ENCODE results near the gene RUFY2. TPM values are rescaled to one million over a fixed set of nuclear protein-coding genes. Genes with fewer than 3 reads are reported as not detected.

Gene RUFY2
- polyA plus RNA-seq, 1 donor from 2014 or later, result 7.5 TPM

DNA sequence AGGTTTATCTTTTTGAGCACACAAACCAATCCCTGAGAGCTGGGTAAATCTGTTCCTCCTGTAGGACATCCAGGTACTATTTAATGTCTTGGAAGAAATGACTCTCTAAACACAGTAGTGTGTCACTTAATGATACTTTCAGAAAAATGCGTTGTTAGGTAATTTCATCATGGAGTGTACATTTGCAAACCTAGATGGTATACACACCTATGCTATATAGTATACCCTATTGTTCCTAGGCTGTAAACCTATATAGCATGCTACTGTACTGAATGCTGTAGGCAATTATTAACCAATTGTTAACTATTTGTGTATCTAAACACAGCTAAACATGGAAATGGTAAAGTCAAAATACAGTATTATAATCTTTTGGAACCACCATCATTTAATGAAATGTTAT, 10.1 kb downstream of the RUFY2 start:
- H3K9me3 Mint-ChIP-seq, result no peaks in the 10 kb centered on the region
- H3K27me3 Mint-ChIP-seq, result no peaks in the 10 kb centered on the region
- H3K27ac Mint-ChIP-seq, result no peak overlapping the region
- H3K4me3 Mint-ChIP-seq, result no peak overlapping the region
- peaks cover 0 to 3% (median 0%) of the 10 kb centered on the region in 3 donors for H3K4me1 Mint-ChIP-seq
- peaks cover 2% of the 10 kb centered on the region for H3K36me3 Mint-ChIP-seq

DNA sequence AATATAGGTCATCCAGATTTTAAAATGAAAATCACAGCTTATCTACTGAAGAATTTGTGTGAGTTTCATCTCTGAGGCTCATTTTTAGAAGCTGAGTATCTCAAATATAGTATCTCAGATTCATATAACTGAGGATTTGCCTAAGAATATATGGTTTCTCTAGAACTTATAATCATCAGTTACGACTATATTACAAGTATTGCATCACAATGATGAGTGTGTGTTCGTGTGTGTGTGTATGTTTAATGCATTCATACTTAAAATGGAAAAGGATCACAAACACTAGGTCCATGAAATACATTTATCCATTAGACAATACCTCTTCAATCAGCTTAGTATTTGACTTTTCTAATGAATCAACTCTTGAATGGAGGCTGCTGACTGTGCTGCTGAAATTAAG, 21.3 kb downstream of the RUFY2 start:
- Mint-ChIP-seq H3K9me3 (no peaks in the 10 kb centered on the region), H3K27me3 (no peaks in the 10 kb centered on the region), H3K36me3 (peaks cover 8% of the 10 kb centered on the region), H3K4me1 (peaks cover 0 to 1% (median 0%) of the 10 kb centered on the region in 3 donors), H3K27ac (no peak overlapping the region), H3K4me3 (no peak overlapping the region)

- H3K36me3 Mint-ChIP-seq, result peaks cover 20% of the 10 kb centered on the region
- peaks cover 2 to 4% (median 2%) of the 10 kb centered on the region in 3 donors for H3K9me3 Mint-ChIP-seq
Observed at GRCh38 chr10:68371604-68372003, 35.5 kb downstream of the RUFY2 start.

DNA sequence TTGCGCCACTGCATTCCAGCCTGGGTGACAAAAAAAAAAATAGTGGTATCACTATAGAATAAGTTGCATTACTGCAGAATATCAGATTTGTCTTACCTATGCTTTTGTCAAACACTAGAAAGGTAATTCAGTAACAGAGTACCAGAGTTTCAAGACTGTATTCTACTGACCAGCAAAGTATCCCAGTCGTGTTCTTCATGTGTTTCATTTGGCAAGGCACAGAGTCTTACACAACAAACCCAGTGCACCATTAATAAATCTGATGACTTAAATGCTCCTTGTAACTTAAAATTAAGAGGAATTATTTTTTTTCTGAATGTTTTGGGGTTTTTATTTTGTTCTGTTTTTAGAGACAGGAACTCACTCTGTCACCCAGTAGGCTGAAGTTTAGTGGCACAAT, 40.0 kb downstream of the RUFY2 start:
- Mint-ChIP-seq H3K27me3 (no peaks in the 10 kb centered on the region), H3K9me3 (no peaks in the 10 kb centered on the region), H3K4me1 (peaks cover 1 to 5% (median 5%) of the 10 kb centered on the region in 3 donors), H3K36me3 (peaks cover 13% of the 10 kb centered on the region), H3K27ac (peak overlapping the region in 1 of 3 donors; percentile 43), H3K4me3 (no peak overlapping the region)

More at GRCh38 chr10:68371604-68372003, 35.5 kb downstream of the RUFY2 start:
- peak overlapping the region in 1 of 4 donors; percentile 52 for H3K4me3 Mint-ChIP-seq
- H3K27ac Mint-ChIP-seq, result no peak overlapping the region
- H3K27me3 Mint-ChIP-seq, result no peaks in the 10 kb centered on the region
- no peaks in the 10 kb centered on the region for H3K4me1 Mint-ChIP-seq

DNA sequence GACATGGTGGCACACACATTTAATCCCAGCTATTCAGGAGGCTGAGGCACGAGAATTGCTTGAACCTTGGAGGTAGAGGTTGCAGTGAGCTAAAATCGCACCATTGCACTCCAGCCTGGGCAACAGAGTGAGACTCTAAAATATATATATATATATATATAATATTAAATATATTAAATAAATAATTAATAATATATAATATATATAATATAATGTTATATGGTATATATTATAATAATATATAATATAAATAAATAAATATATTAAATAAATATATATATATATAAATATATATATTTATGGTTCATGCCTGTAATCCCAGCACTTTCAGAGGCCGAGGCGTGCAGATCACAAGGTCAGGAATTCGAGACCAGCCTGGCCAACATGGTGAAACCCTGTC, 40.5 kb downstream of the RUFY2 start:
- peaks cover 12% of the 10 kb centered on the region for H3K36me3 Mint-ChIP-seq
- H3K9me3 Mint-ChIP-seq, result no peaks in the 10 kb centered on the region
- peaks cover 1 to 6% (median 5%) of the 10 kb centered on the region in 3 donors for H3K4me1 Mint-ChIP-seq
- peak overlapping the region in 1 of 3 donors; percentile 43 for H3K27ac Mint-ChIP-seq
- no peaks in the 10 kb centered on the region for H3K27me3 Mint-ChIP-seq
- H3K4me3 Mint-ChIP-seq, result no peak overlapping the region

- Mint-ChIP-seq H3K36me3 (peaks cover 8% of the 10 kb centered on the region), H3K27me3 (no peaks in the 10 kb centered on the region), H3K27ac (no peak overlapping the region), H3K4me1 (peaks cover 1 to 6% (median 5%) of the 10 kb centered on the region in 3 donors), H3K9me3 (no peaks in the 10 kb centered on the region), H3K4me3 (no peak overlapping the region)
Observed at GRCh38 chr10:68365611-68366010, 41.5 kb downstream of the RUFY2 start.

- Mint-ChIP-seq H3K4me3 (no peak overlapping the region), H3K27me3 (no peaks in the 10 kb centered on the region), H3K4me1 (peaks cover 1 to 6% (median 5%) of the 10 kb centered on the region in 3 donors), H3K27ac (peak overlapping the region in 1 of 3 donors; percentile 8), H3K9me3 (no peaks in the 10 kb centered on the region), H3K36me3 (peaks cover 5% of the 10 kb centered on the region)
Observed at GRCh38 chr10:68364101-68364886, 42.8 kb downstream of the RUFY2 start.

DNA sequence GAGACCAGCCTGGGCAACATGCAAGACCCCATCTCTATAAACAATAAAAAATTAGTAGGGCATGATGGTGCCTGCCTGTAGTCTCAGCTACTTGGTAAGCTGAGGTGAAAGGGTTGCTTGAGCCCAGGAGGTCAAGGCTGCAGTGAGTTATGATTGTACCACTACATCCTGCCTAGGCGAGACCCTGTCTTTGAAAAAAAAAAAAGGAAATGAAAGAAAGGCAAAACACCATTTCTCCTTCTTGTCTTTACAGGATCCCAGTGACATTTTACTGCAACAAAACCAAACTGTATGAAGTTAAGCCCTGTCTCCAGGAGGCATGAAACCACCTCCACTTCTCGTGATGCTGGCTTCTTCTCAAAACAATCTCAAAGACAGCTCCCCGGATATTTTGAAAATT, 44.5 kb downstream of the RUFY2 start:
- H3K36me3 Mint-ChIP-seq, result peaks cover 5% of the 10 kb centered on the region
- peaks cover 1 to 6% (median 5%) of the 10 kb centered on the region in 3 donors for H3K4me1 Mint-ChIP-seq
- no peak overlapping the region for H3K27ac Mint-ChIP-seq
- H3K4me3 Mint-ChIP-seq, result no peak overlapping the region
- no peaks in the 10 kb centered on the region for H3K9me3 Mint-ChIP-seq
- H3K27me3 Mint-ChIP-seq, result no peaks in the 10 kb centered on the region

DNA sequence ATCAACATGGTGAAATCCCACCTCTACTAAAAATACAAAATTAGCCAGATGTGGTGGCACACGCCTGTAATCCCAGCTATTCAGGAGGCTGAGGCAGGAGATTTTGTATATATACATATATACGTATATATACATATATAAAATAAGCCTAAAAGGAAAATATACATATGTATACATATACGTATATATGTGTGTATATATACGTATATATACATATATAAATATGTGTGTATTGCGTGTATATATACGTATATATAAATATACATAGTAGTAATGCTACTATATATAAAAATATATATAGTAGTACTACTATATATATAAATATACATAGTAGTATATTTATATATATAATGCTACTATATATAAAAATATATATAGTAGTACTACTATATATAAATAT, 47.9 kb downstream of the RUFY2 start:
- H3K4me3 Mint-ChIP-seq, result no peak overlapping the region
- peaks cover 3% of the 10 kb centered on the region for H3K36me3 Mint-ChIP-seq
- H3K27ac Mint-ChIP-seq, result no peak overlapping the region
- H3K27me3 Mint-ChIP-seq, result no peaks in the 10 kb centered on the region
- no peaks in the 10 kb centered on the region for H3K9me3 Mint-ChIP-seq
- peaks cover 1 to 6% (median 5%) of the 10 kb centered on the region in 3 donors for H3K4me1 Mint-ChIP-seq

DNA sequence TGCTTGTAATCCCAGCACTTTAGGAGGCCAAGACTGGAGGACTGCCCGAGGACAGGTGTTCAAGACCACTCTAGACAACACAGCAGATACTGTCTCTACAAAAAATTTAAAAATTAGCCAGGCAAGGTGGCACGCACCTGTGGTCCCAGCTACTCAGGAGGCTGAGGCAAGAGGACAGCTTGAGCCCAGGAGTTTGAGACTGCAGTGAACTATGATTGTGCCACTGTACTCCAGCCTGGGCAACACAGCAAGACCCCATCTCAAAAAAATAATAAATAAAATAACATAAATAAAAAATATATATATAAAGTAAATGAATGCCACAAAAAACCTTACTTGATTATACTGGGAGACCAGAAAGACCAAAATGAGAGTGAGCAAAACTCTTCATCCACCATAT, 53.5 kb downstream of the RUFY2 start:
- Mint-ChIP-seq H3K27me3 (no peaks in the 10 kb centered on the region), H3K27ac (no peak overlapping the region), H3K4me3 (no peak overlapping the region), H3K9me3 (no peaks in the 10 kb centered on the region), H3K4me1 (peaks cover 0 to 5% (median 0%) of the 10 kb centered on the region in 3 donors), H3K36me3 (peaks cover 5% of the 10 kb centered on the region)

DNA sequence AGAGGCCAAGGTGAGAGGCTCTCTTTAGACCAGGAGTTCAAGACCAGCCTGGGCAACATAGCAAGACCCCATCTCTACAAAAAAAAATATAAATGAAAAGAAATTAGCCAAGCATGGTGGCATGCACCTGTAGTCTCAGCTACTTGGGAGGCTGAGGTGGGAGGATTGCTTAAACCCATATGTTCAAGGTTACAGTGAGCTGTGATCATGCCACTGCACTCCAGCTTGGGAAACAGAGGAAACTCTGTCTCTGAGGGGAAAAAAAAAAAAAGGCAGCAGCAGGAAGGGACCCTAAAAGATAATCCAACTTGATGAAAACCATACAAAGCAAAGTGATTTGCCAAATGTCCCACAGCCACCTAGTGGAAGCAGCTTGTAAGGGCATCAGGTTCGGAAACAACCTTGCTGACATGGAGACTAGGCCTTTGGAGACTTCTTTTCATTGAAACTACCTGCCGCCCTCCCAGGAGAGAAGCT, 58.8 kb downstream of the RUFY2 start:
- no peak overlapping the region for H3K4me3 Mint-ChIP-seq

GRCh38 chr10:68346774-68347173, 60.3 kb downstream of the RUFY2 start:
- Mint-ChIP-seq H3K4me3 (no peak overlapping the region), H3K27me3 (no peaks in the 10 kb centered on the region), H3K4me1 (peaks cover 0 to 8% (median 1%) of the 10 kb centered on the region in 3 donors), H3K9me3 (no peaks in the 10 kb centered on the region), H3K36me3 (peaks cover 3% of the 10 kb centered on the region), H3K27ac (no peak overlapping the region)

More for the DNA sequence above, 58.8 kb downstream of the RUFY2 start:
- Mint-ChIP-seq H3K4me1 (peaks cover 0 to 6% (median 1%) of the 10 kb centered on the region in 3 donors), H3K27me3 (no peaks in the 10 kb centered on the region), H3K36me3 (peaks cover 6% of the 10 kb centered on the region), H3K27ac (peak overlapping the region in 1 of 3 donors; percentile 67), H3K9me3 (no peaks in the 10 kb centered on the region)

GRCh38 chr10:68345621-68346020, 61.5 kb downstream of the RUFY2 start:
- peaks cover 5% of the 10 kb centered on the region for H3K36me3 Mint-ChIP-seq
- H3K4me1 Mint-ChIP-seq, result peaks cover 0 to 9% (median 1%) of the 10 kb centered on the region in 3 donors
- H3K4me3 Mint-ChIP-seq, result no peak overlapping the region
- no peaks in the 10 kb centered on the region for H3K9me3 Mint-ChIP-seq
- no peaks in the 10 kb centered on the region for H3K27me3 Mint-ChIP-seq
- peak overlapping the region in 2 of 3 donors; percentile 32 to 87 for H3K27ac Mint-ChIP-seq

GRCh38 chr10:68342909-68343516, 64.1 kb downstream of the RUFY2 start:
- H3K27me3 Mint-ChIP-seq, result no peaks in the 10 kb centered on the region
- H3K9me3 Mint-ChIP-seq, result no peaks in the 10 kb centered on the region
- H3K4me1 Mint-ChIP-seq, result peaks cover 0 to 9% (median 3%) of the 10 kb centered on the region in 3 donors
- H3K4me3 Mint-ChIP-seq, result no peak overlapping the region
- H3K27ac Mint-ChIP-seq, result no peak overlapping the region
- H3K36me3 Mint-ChIP-seq, result peaks cover 6% of the 10 kb centered on the region

- Mint-ChIP-seq H3K9me3 (no peaks in the 10 kb centered on the region), H3K4me1 (peaks cover 21 to 30% (median 23%) of the 10 kb centered on the region in 3 donors), H3K27ac (peak overlapping the region in 2 of 3 donors; percentile 39 to 89), H3K4me3 (no peak overlapping the region), H3K36me3 (peaks cover 3% of the 10 kb centered on the region), H3K27me3 (no peaks in the 10 kb centered on the region)
Observed at GRCh38 chr10:68340358-68341080, 66.6 kb downstream of the RUFY2 start.

Measured in IgD-negative memory B cell (primary cell).